ENCODE measurements around the gene CXorf58. TPM values are rescaled to one million over a fixed set of nuclear protein-coding genes. Genes with fewer than 3 reads are reported as not detected.

CXorf58 gene
- total and polyA plus RNA-seq, 2 of the 8 experiments (the other 6 are each of a cell fraction or from before 2014, with no cell fraction given): 0.05 TPM; not detected in 1

DNA sequence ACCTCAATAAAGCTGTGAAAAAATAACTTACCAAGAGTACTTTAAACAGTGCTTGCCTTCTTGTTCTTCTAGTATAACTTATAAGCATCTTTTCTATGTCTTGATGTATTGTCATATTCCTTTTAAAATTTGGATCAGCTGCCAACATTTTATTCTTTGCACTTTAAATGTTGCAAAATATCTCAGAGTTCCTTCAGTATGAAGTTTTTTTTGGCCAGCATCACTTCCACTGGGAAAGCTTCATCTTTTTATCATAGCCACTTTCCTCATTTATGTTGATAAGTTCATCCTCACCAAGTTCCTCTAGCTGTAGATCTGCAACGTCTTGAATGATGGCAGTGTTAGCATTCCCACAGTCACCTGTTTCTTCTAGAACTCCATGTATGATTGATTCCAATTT lies 24.2 kb downstream of the CXorf58 start (continued):
- TF ChIP-seq, protein P1, sequence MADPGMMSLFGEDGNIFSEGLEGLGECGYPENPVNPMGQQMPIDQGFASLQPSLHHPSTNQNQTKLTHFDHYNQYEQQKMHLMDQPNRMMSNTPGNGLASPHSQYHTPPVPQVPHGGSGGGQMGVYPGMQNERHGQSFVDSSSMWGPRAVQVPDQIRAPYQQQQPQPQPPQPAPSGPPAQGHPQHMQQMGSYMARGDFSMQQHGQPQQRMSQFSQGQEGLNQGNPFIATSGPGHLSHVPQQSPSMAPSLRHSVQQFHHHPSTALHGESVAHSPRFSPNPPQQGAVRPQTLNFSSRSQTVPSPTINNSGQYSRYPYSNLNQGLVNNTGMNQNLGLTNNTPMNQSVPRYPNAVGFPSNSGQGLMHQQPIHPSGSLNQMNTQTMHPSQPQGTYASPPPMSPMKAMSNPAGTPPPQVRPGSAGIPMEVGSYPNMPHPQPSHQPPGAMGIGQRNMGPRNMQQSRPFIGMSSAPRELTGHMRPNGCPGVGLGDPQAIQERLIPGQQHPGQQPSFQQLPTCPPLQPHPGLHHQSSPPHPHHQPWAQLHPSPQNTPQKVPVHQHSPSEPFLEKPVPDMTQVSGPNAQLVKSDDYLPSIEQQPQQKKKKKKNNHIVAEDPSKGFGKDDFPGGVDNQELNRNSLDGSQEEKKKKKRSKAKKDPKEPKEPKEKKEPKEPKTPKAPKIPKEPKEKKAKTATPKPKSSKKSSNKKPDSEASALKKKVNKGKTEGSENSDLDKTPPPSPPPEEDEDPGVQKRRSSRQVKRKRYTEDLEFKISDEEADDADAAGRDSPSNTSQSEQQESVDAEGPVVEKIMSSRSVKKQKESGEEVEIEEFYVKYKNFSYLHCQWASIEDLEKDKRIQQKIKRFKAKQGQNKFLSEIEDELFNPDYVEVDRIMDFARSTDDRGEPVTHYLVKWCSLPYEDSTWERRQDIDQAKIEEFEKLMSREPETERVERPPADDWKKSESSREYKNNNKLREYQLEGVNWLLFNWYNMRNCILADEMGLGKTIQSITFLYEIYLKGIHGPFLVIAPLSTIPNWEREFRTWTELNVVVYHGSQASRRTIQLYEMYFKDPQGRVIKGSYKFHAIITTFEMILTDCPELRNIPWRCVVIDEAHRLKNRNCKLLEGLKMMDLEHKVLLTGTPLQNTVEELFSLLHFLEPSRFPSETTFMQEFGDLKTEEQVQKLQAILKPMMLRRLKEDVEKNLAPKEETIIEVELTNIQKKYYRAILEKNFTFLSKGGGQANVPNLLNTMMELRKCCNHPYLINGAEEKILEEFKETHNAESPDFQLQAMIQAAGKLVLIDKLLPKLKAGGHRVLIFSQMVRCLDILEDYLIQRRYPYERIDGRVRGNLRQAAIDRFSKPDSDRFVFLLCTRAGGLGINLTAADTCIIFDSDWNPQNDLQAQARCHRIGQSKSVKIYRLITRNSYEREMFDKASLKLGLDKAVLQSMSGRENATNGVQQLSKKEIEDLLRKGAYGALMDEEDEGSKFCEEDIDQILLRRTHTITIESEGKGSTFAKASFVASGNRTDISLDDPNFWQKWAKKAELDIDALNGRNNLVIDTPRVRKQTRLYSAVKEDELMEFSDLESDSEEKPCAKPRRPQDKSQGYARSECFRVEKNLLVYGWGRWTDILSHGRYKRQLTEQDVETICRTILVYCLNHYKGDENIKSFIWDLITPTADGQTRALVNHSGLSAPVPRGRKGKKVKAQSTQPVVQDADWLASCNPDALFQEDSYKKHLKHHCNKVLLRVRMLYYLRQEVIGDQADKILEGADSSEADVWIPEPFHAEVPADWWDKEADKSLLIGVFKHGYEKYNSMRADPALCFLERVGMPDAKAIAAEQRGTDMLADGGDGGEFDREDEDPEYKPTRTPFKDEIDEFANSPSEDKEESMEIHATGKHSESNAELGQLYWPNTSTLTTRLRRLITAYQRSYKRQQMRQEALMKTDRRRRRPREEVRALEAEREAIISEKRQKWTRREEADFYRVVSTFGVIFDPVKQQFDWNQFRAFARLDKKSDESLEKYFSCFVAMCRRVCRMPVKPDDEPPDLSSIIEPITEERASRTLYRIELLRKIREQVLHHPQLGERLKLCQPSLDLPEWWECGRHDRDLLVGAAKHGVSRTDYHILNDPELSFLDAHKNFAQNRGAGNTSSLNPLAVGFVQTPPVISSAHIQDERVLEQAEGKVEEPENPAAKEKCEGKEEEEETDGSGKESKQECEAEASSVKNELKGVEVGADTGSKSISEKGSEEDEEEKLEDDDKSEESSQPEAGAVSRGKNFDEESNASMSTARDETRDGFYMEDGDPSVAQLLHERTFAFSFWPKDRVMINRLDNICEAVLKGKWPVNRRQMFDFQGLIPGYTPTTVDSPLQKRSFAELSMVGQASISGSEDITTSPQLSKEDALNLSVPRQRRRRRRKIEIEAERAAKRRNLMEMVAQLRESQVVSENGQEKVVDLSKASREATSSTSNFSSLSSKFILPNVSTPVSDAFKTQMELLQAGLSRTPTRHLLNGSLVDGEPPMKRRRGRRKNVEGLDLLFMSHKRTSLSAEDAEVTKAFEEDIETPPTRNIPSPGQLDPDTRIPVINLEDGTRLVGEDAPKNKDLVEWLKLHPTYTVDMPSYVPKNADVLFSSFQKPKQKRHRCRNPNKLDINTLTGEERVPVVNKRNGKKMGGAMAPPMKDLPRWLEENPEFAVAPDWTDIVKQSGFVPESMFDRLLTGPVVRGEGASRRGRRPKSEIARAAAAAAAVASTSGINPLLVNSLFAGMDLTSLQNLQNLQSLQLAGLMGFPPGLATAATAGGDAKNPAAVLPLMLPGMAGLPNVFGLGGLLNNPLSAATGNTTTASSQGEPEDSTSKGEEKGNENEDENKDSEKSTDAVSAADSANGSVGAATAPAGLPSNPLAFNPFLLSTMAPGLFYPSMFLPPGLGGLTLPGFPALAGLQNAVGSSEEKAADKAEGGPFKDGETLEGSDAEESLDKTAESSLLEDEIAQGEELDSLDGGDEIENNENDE (IDR thresholded peaks at IDR 0.05; ENCODE audit: insufficient replicate concordance, low read length): no peak
- TF ChIP-seq POU5F1 (IDR thresholded peaks at IDR 0.05; ENCODE audit: low read depth, low read length) (no peak), YY1 (IDR thresholded peaks at IDR 0.05; ENCODE audit: low read depth, low read length) (no peak), SIX5 (IDR thresholded peaks at IDR 0.05; ENCODE audit: low read depth, low read length) (no peak), BACH1 (IDR thresholded peaks at IDR 0.05; ENCODE audit: low read length) (no peak), SIRT6 (IDR thresholded peaks at IDR 0.05; ENCODE audit: low read length) (no peak), CEBPB (IDR thresholded peaks at IDR 0.05; ENCODE audit: low read depth, low read length) (no peak), SRF (IDR thresholded peaks at IDR 0.05; ENCODE audit: low read depth, low read length) (no peak), CREB1 (IDR thresholded peaks at IDR 0.05) (no peak), JUND (IDR thresholded peaks at IDR 0.05; ENCODE audit: low read length) (no peak), CBX5 (IDR thresholded peaks at IDR 0.05; ENCODE audit: low read depth, low read length) (no peak), RNF2 (IDR thresholded peaks at IDR 0.05; ENCODE audit: borderline replicate concordance, low read depth, low read length, missing control alignments, poor library complexity, severe bottlenecking) (no peak)
- TF ChIP-seq, protein P2, sequence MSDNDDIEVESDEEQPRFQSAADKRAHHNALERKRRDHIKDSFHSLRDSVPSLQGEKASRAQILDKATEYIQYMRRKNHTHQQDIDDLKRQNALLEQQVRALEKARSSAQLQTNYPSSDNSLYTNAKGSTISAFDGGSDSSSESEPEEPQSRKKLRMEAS (IDR thresholded peaks at IDR 0.05): no peak
